Measurements from ENCODE around the gene HDHD5.

HDHD5 gene

DNA sequence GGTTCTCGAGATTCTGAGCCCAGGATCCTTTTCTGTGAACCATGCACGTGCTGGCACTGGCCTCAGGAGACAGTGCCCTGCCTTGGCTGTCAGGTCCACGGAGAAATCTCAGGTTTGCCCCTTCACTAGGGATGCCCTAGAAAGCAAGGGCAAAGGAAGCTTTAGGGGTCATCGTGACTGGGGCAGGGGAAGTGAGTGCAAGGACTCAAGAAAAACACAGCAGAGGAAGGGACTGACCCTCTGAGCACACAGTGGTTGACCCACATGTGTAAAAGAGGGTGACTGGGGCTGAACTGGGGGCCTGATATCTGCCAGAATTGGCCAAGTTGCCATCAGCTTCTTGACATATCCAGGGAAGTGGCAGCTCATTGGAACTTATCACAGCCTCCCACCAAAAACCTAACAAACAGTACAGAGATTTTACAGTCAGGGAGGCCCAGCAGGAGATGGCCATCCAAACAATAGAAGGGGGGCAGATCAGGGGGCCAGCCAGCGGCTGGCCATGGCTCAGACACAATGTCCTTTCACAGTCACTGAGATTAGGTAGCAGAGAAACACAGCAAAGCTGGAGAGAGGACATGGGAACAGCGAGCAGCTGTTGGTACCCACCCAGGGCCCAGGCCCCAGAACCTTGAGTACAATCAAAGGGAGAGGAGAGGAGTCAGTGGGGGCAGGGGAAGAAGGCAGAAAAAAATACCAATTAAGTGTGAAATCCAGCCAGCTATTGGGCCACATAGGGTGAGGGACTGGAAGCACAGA, 42.3 kb downstream of the HDHD5 start:
- no peak for DNase-seq (ENCODE audit: extremely low read depth, low read depth)
- H3K4me3 ChIP-seq (replicated peaks; ENCODE audit: low read depth, low read length) = no peak overlapping the region
- TF ChIP-seq, protein P1, sequence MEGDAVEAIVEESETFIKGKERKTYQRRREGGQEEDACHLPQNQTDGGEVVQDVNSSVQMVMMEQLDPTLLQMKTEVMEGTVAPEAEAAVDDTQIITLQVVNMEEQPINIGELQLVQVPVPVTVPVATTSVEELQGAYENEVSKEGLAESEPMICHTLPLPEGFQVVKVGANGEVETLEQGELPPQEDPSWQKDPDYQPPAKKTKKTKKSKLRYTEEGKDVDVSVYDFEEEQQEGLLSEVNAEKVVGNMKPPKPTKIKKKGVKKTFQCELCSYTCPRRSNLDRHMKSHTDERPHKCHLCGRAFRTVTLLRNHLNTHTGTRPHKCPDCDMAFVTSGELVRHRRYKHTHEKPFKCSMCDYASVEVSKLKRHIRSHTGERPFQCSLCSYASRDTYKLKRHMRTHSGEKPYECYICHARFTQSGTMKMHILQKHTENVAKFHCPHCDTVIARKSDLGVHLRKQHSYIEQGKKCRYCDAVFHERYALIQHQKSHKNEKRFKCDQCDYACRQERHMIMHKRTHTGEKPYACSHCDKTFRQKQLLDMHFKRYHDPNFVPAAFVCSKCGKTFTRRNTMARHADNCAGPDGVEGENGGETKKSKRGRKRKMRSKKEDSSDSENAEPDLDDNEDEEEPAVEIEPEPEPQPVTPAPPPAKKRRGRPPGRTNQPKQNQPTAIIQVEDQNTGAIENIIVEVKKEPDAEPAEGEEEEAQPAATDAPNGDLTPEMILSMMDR (IDR thresholded peaks at IDR 0.05; ENCODE audit: low read depth, low read length, missing control alignments) = no peak

DNA sequence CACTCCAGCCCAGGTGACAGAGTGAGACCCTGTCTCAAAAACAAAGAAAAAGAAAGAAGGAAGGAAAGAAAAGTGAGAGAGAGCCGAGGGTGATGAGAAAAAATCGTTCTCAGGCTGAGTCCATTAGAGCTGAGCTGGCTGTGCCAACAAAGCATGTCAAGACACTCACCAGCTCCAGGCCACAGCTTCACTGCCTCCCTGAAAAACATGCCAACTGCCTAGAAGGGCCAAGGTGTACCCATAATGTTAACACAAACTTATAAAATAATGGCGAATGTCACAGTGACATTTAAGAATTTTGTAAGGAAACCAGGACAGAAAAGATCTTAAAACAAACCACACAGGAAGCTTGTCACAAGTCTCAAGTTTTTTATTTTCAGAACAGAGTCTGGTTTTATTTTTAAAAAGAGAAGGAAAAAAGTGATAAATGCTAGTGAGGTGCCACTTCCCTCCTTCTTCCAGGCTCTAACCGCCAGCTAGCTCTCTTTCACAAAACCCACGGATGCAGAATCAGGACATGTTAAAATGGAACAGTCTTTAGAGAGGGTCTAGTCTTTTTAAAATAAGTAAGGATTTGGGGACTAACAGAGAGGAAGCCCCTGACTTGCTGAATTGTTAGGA, 43.0 kb downstream of the HDHD5 start:
- no peak for DNase-seq (ENCODE audit: extremely low read depth, low read depth)
- no peak overlapping the region for H3K4me3 ChIP-seq (replicated peaks; ENCODE audit: low read depth, low read length)
- TF ChIP-seq, protein P1 (IDR thresholded peaks at IDR 0.05; ENCODE audit: low read depth, low read length, missing control alignments) = no peak

DNA sequence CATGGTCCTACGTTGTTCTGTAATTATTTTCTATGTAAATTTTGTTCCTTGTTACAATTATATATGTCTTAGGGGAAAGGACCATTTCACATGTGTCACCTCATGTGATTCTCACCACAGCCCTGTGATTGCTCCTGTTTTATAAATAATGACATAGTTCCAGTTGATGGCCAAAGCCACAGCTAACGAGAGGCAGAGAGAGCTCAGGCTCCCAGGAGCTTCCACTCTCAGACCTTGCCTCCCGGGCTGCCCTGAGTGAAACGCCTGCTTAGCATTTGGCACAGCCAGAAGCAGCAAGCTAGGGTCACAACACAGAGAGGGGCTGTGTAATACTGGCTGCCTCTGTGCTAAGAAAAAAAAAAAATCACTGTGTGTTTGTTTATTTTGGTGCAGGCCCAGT, 43.8 kb downstream of the HDHD5 start:
- DNase-seq (ENCODE audit: extremely low read depth, low read depth) = no peak

DNA sequence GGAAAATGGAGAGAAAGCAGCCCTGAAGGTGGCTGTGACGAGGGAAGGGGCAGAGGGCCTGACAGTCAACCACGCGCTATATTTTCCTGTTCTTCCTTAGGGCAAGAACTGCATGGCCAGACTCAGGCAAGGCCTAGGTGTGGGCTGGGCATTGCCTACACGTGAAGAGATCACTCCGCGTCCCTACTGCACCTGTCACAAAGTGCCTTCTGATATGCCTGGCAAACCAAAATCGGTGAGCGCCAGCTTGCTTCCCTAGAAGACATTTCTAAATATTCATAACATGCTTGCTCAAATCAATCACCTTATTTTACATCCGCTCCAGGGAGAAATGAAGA, 44.2 kb downstream of the HDHD5 start:
- TF ChIP-seq, protein P1 (IDR thresholded peaks at IDR 0.05; ENCODE audit: low read depth, low read length, missing control alignments) = no peak
- H3K4me3 ChIP-seq (replicated peaks; ENCODE audit: low read depth, low read length) = no peak overlapping the region
- no peak for DNase-seq (ENCODE audit: extremely low read depth, low read depth)

More for the DNA sequence above, 43.8 kb downstream of the HDHD5 start:
- TF ChIP-seq, protein P1 (IDR thresholded peaks at IDR 0.05; ENCODE audit: low read depth, low read length, missing control alignments) = no peak
- no peak overlapping the region for H3K4me3 ChIP-seq (replicated peaks; ENCODE audit: low read depth, low read length)

DNA sequence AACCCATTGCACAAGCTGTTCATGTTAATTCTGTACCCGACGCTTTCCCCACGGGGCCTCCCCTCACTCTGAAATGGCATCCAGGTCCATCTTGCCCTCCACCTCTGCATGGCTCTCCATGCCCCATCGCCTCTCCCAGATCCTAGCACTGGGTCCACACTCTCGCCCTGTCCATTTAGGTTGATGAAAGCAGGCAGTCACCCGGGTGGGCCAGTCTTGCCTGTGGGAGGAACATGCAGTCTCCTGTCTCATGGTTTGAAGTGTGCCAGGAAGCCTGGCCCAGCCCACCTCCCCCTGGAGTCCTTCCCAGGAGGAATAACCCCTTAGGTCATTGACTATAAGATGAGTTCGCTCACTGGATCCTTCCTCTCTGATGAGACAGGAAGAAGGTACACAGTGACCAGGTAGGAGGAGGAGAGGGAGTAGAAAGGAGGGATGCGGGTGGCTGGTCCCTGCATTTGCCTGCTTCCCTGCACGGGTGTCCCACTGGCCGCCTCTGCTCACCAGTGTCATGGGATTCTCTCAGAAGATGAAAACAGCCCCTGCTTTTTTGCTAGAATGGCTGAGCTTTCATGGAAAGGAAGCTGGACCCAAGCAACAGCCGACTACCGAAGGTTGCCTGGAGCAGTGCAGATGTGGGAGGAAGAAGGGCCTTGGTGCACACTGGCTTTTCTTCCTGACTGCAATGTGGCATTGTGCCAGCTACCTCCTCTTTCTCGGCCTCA, 44.7 kb downstream of the HDHD5 start:
- no peak for DNase-seq (ENCODE audit: extremely low read depth, low read depth)
- TF ChIP-seq, protein P1 (IDR thresholded peaks at IDR 0.05; ENCODE audit: low read depth, low read length, missing control alignments) = no peak
- no peak overlapping the region for H3K4me3 ChIP-seq (replicated peaks; ENCODE audit: low read depth, low read length)

DNA sequence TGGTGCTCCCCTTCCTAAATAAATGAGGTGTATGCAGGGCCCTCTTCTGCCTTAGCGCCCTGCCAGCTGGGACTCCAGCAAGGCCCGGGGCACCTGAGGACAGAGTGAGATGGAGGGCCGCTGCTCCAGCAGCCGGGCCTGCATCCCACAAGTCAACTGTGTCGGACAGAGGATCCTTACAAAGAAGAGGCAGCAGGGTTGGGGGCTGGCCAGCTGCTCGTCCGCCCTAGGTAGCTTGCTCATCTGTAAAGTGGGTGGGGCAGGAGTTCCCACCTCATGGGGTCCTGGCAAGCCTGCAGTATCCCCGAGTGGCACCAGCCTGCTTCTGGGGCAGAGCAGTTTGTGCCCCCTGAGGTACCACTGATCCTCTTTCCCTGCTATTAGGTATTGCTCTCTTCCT, 45.5 kb downstream of the HDHD5 start:
- TF ChIP-seq, protein P1 (IDR thresholded peaks at IDR 0.05; ENCODE audit: low read depth, low read length, missing control alignments) = no peak
- H3K4me3 ChIP-seq (replicated peaks; ENCODE audit: low read depth, low read length) = no peak overlapping the region
- DNase-seq (ENCODE audit: extremely low read depth, low read depth) = no peak
